ENCODE measurements around the gene CABYR.
"Not testable (repeated sequence)": the region's sequence is repeated elsewhere in the genome, so short reads cannot be mapped to it uniquely, and the experiment has no call there.

CABYR gene

GRCh38 chr18:24130494-24130893, 8.4 kb upstream of the CABYR start:
- no peak for DNase-seq

GRCh38 chr18:24136967-24137373, 1.9 kb upstream of the CABYR start:
- DNase-seq: no peak

GRCh38 chr18:24138409-24138788, 463 bp upstream of the CABYR start:
- no peak for DNase-seq

- DNase-seq: no peak
These were observed 1.8 kb downstream of the CABYR start for GRCh38 chr18:24140697-24141096.

- DNase-seq: no peak
These were observed 3.5 kb downstream of the CABYR start for GRCh38 chr18:24142376-24142775.

GRCh38 chr18:24149591-24149990, 10.7 kb downstream of the CABYR start:
- not testable (repeated sequence) for DNase-seq

GRCh38 chr18:24153397-24153796, 14.5 kb downstream of the CABYR start:
- no peak for DNase-seq

GRCh38 chr18:24157855-24158254, 19.0 kb downstream of the CABYR start:
- no peak for DNase-seq

GRCh38 chr18:24160086-24160485, 21.2 kb downstream of the CABYR start:
- no peak for DNase-seq

GRCh38 chr18:24161304-24161703, 22.4 kb downstream of the CABYR start:
- DNase-seq: no peak

GRCh38 chr18:24168496-24168895, 29.6 kb downstream of the CABYR start:
- DNase-seq: no peak

- DNase-seq: no peak
These were observed 31.5 kb downstream of the CABYR start for GRCh38 chr18:24170360-24170759.

- DNase-seq: no peak
These were observed 35.1 kb downstream of the CABYR start for GRCh38 chr18:24173997-24174396.

GRCh38 chr18:24176727-24177416, 38.0 kb downstream of the CABYR start:
- no peak for DNase-seq

- DNase-seq: no peak
These were observed 38.8 kb downstream of the CABYR start for GRCh38 chr18:24177499-24178133.

GRCh38 chr18:24180048-24180447, 41.2 kb downstream of the CABYR start:
- DNase-seq: no peak

GRCh38 chr18:24181806-24182205, 42.9 kb downstream of the CABYR start:
- DNase-seq: no peak

- no peak for DNase-seq
These were observed 46.9 kb downstream of the CABYR start for GRCh38 chr18:24185805-24186204.

GRCh38 chr18:24187049-24187448, 48.2 kb downstream of the CABYR start:
- no peak for DNase-seq

GRCh38 chr18:24187689-24188088, 48.8 kb downstream of the CABYR start:
- DNase-seq: no peak

- no peak for DNase-seq
These were observed 49.3 kb downstream of the CABYR start for GRCh38 chr18:24188120-24188519.

- no peak for DNase-seq
These were observed 50.2 kb downstream of the CABYR start for GRCh38 chr18:24189007-24189528.

GRCh38 chr18:24189664-24190346, 50.9 kb downstream of the CABYR start:
- no peak for DNase-seq

GRCh38 chr18:24190590-24190989, 51.7 kb downstream of the CABYR start:
- DNase-seq: no peak
